Keratinocyte (primary cell): ENCODE measurements around the gene COL11A2. TPM values are rescaled to one million over a fixed set of nuclear protein-coding genes. Genes with fewer than 3 reads are reported as not detected.
A peak's percentile ranks its signal among the peaks of the same experiment; 100 is the strongest.

Experiments used
- DNase-seq: peaks from one replicate; pipeline ENCODE4 v3.0.0-alpha.2; 2011; ENCODE audit warnings: low read depth, missing footprints, low spot score
- FAIRE-seq: peaks from 2 replicates; lab custom pipeline; 2011; peaks lifted over from hg19 to GRCh38; lab: Jason Lieb, UNC
- H2AFZ ChIP-seq: 2 replicates; pipeline ENCODE4 v1.6.0; 2012; ENCODE audit warnings: low read length, control low read depth, inconsistent platforms; ENCODE audit not compliant: control insufficient read depth
- H3K27ac ChIP-seq: 2 replicates; pipeline ENCODE4 v1.5.1; 2011; ENCODE audit warnings: low read length; ENCODE audit not compliant: control insufficient read depth, insufficient read depth
- H3K27me3 ChIP-seq: 3 replicates; pipeline ENCODE4 v1.6.0; 2011; ENCODE audit warnings: low read length; ENCODE audit not compliant: control insufficient read depth, insufficient read depth; ENCODE audit errors: extremely low read depth
- H3K36me3 ChIP-seq, 2 experiments: 2 replicates in 1 of 2; 3 replicates in 1 of 2; pipeline ENCODE4 v1.5.1; 2011; ENCODE audit warnings: low read length in 2 of 2, mild to moderate bottlenecking in 1 of 2; ENCODE audit not compliant: control insufficient read depth in 2 of 2, insufficient read depth in 2 of 2; ENCODE audit errors: extremely low read depth in 1 of 2
- H3K4me1 ChIP-seq: 3 replicates; pipeline ENCODE4 v1.5.1; 2011; ENCODE audit warnings: low read length; ENCODE audit not compliant: control insufficient read depth, insufficient read depth; ENCODE audit errors: extremely low read depth
- H3K4me2 ChIP-seq: 3 replicates; pipeline ENCODE4 v1.6.0; 2011; ENCODE audit warnings: low read depth, low read length; ENCODE audit not compliant: control insufficient read depth, insufficient read depth; ENCODE audit errors: extremely low read depth
- H3K4me3 ChIP-seq, 3 experiments: fragments of 200-600 bp in 1 of 3; sonication (generic) in 1 of 3; 2 replicates in 2 of 3; 3 replicates in 1 of 3; pipeline ENCODE4 v1.5.1; 2011 to 2016; ENCODE audit warnings: low read length in 3 of 3, mild to moderate bottlenecking in 3 of 3, control low read depth in 2 of 3, inconsistent platforms in 1 of 3, low read depth in 1 of 3, mixed read lengths in 1 of 3, mixed run types in 1 of 3, moderate library complexity in 1 of 3; ENCODE audit not compliant: control insufficient read depth in 2 of 3, insufficient read depth in 2 of 3; ENCODE audit errors: extremely low read depth in 1 of 3
- H3K79me2 ChIP-seq: 2 replicates; pipeline ENCODE4 v1.6.0; 2012; ENCODE audit warnings: low read length; ENCODE audit not compliant: control insufficient read depth, insufficient read depth
- H3K9ac ChIP-seq: 3 replicates; pipeline ENCODE4 v1.6.0; 2011; ENCODE audit warnings: low read length; ENCODE audit not compliant: control insufficient read depth, insufficient read depth; ENCODE audit errors: extremely low read depth
- H3K9me1 ChIP-seq: 3 replicates; pipeline ENCODE4 v1.6.0; 2011; ENCODE audit warnings: low read length; ENCODE audit not compliant: control insufficient read depth, insufficient read depth; ENCODE audit errors: extremely low read depth
- H3K9me3 ChIP-seq: 2 replicates; pipeline ENCODE4 v1.5.1; 2012; ENCODE audit warnings: low read depth, low read length; ENCODE audit not compliant: control insufficient read depth
- H4K20me1 ChIP-seq: 3 replicates; pipeline ENCODE4 v1.6.0; 2011; ENCODE audit warnings: low read length; ENCODE audit not compliant: control insufficient read depth, insufficient read depth; ENCODE audit errors: extremely low read depth
- EZH2 ChIP-seq: IDR thresholded peaks from one replicate; pipeline ENCODE4 v1.6.1; 2012; ENCODE audit warnings: inconsistent platforms, mild to moderate bottlenecking, low read length, moderate library complexity
- dilution Hi-C: fragments of 300-500 bp; cut with MboI; formaldehyde crosslinking; loops from one replicate; pipeline ENCODE4 v1.7.0; 2020; ENCODE audit warnings: low sequenced_read_pairs; ENCODE audit not compliant: extremely low pct_ligation_motif_present
- polyA plus RNA-seq, 5 experiments: library from polyadenylated mRNA; depleted of rRNA in 3 of 5; stranded (reverse) in 3 of 5; stranded (forward) in 1 of 5; unstranded in 1 of 5; fragments of >200 nt; gene quantifications; 1 replicate in 1 of 5; 2 replicates in 3 of 5; 3 replicates in 1 of 5; pipeline versions ENCODE4 v1.2.1 to v1.2.3, GENCODE V29; 2011 to 2012; ENCODE audit warnings: missing spikeins in 2 of 5, low read depth in 1 of 5, low replicate concordance in 1 of 5
- TF ChIP-seq, protein P1 (sequence below), 3 experiments: IDR thresholded peaks in 1 of 3; conservative IDR thresholded peaks in 1 of 3; optimal IDR thresholded peaks in 1 of 3; 2 replicates in 2 of 3; 3 replicates in 1 of 3; pipeline versions ENCODE3 to v1.5.1; 2011; ENCODE audit warnings: low read length in 3 of 3, mild to moderate bottlenecking in 3 of 3, moderate library complexity in 2 of 3, control low read depth in 1 of 3, inconsistent platforms in 1 of 3; ENCODE audit not compliant: insufficient read depth in 2 of 3; ENCODE audit errors: extremely low read depth in 1 of 3

Gene COL11A2
- polyA plus RNA-seq, 1 donor (not counting 4 experiments of a cell fraction or from before 2014, with no cell fraction given): 0.08 TPM

- FAIRE-seq: no peak
- H3K4me1 ChIP-seq: peaks cover 11% of the 10 kb centered on the region
Observed at GRCh38 chr6:33163540-33163939, 28.7 kb downstream of the COL11A2 start.

DNA sequence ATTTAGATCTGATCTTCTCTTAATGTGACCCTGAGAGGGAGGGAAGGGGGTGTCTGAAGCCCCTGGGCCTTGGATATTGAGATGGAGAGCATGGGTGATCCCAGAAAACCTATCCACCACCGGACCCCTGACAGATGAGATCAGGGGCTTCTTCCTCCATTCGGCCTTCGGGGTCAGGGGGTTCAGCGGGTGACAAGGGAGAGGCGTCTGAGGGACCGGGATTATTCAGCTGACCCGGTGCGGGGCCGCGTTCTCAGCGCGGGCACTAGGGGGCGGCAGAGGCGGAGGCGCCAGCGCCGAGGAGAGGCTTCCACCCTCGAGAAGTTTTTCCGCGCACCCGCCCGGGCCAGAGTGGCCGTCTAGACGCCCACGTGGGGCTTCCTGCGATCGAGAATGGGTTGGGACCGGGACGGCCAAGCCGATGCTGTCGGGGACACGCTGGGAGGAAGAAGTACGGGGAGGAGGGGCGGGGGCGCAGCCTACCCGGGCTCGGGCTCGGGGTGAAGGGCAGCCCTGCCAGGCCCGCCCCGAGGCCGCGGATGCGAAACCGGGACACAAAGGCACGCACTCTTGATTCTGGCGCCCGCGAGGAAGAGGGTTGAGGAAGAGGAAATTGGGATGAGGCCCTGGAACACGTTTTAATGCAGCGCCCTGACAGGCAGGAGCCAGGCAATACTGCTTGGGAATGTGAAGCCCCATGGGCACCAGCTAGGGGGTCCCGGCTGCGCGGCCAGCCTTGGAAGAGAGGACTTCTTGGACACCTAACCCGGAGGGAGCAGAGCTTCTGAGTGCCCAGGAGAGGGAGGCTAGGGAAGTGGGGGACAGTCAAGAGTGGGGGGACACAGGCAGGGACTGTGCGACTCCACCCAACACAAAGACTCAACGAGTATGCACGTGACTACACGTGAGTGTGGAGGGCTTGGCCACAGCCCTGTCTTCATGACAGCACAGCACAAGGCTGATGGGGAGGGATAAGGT is 30.6 kb downstream of the COL11A2 start:
- FAIRE-seq: peak; percentile 26
- no peaks in the 10 kb centered on the region for H4K20me1 ChIP-seq
- H3K36me3 ChIP-seq: no peaks in the 10 kb centered on the region
- no peak for TF ChIP-seq EZH2
- TF ChIP-seq, protein P1, sequence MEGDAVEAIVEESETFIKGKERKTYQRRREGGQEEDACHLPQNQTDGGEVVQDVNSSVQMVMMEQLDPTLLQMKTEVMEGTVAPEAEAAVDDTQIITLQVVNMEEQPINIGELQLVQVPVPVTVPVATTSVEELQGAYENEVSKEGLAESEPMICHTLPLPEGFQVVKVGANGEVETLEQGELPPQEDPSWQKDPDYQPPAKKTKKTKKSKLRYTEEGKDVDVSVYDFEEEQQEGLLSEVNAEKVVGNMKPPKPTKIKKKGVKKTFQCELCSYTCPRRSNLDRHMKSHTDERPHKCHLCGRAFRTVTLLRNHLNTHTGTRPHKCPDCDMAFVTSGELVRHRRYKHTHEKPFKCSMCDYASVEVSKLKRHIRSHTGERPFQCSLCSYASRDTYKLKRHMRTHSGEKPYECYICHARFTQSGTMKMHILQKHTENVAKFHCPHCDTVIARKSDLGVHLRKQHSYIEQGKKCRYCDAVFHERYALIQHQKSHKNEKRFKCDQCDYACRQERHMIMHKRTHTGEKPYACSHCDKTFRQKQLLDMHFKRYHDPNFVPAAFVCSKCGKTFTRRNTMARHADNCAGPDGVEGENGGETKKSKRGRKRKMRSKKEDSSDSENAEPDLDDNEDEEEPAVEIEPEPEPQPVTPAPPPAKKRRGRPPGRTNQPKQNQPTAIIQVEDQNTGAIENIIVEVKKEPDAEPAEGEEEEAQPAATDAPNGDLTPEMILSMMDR (optimal IDR thresholded peaks at IDR 0.05 in 1 of 3, IDR thresholded peaks at IDR 0.05 in 1 of 3, conservative IDR thresholded peaks at IDR 0.05 in 1 of 3; ENCODE audit: extremely low read depth in 1 of 3, insufficient read depth in 2 of 3, low read length in 3 of 3): peak in 2 of 3 experiments; percentile 76 to 98
- dilution Hi-C loops: no loop called here
- H3K27me3 ChIP-seq: peaks cover 7% of the 10 kb centered on the region
- no peak overlapping the region for H3K27ac ChIP-seq
- H3K4me3 ChIP-seq: peak overlapping the region; percentile 34 to 51 (median 50)
- H3K79me2 ChIP-seq: no peaks in the 10 kb centered on the region
- H2AFZ ChIP-seq: peak overlapping the region; percentile 62
- DNase-seq: no peak
- no peaks in the 10 kb centered on the region for H3K9me1 ChIP-seq
- H3K9ac ChIP-seq: peak overlapping the region; percentile 66
- peaks cover 11% of the 10 kb centered on the region for H3K4me1 ChIP-seq
- H3K9me3 ChIP-seq: no peaks in the 10 kb centered on the region
- H3K4me2 ChIP-seq: peak overlapping the region; percentile 72

More at GRCh38 chr6:33163540-33163939, 28.7 kb downstream of the COL11A2 start:
- Histone ChIP-seq H3K9ac (no peak overlapping the region), H3K27ac (no peak overlapping the region), H3K9me1 (no peaks in the 10 kb centered on the region), H3K36me3 (no peaks in the 10 kb centered on the region), H3K27me3 (peaks cover 7% of the 10 kb centered on the region), H2AFZ (peak overlapping the region; percentile 15), H3K79me2 (no peaks in the 10 kb centered on the region), H4K20me1 (no peaks in the 10 kb centered on the region), H3K4me2 (no peak overlapping the region), H3K4me3 (no peak overlapping the region), H3K9me3 (no peaks in the 10 kb centered on the region)
- dilution Hi-C loops: no loop called here
- TF ChIP-seq, protein P1 (optimal IDR thresholded peaks at IDR 0.05 in 1 of 3, IDR thresholded peaks at IDR 0.05 in 1 of 3, conservative IDR thresholded peaks at IDR 0.05 in 1 of 3; ENCODE audit: extremely low read depth in 1 of 3, insufficient read depth in 2 of 3, low read length in 3 of 3): no peak
- TF ChIP-seq EZH2: no peak
- DNase-seq: no peak
